AG20443 (cell line): ENCODE measurements around the gene ZDHHC5.
"Not testable (repeated sequence)": the region's sequence is repeated elsewhere in the genome, so short reads cannot be mapped to it uniquely, and the experiment has no call there.

ENCODE experiments used
- DNase-seq: peaks from one replicate; pipeline ENCODE4 v3.0.0; 2012; ENCODE audit warnings: low spot score, mixed read lengths

The ZDHHC5 gene

DNA sequence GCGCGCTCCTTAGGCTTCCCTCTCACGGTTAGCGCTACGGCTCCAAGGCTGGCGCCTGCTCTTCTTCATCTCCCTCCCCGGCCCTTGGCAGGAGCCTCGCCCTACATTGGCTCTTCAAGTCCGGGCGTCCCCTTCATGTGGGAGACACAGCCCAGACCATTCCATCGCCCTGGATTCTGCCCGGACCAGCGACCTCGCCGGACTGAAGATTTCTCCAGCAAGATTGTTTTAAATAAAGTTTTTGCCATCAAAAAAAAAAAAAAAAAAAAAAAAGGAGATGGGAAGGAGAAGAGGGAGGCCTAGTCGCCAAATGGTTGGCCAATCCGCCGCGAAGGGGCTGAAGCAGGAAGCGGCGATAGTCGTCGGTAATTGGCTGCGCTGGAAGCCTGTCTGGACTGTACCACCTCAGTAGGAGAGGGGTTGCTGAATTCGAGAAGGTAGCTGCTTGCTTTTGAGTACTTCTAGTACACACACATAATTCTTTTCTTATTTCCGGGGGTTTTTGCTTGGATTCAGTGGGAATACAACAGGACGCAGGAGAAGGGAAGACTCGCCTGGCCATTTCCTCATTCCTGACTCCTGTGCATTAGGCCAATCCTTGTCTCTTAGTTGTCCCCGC lies 688 bp upstream of the ZDHHC5 start:
- DNase-seq: peak; percentile 96

DNA sequence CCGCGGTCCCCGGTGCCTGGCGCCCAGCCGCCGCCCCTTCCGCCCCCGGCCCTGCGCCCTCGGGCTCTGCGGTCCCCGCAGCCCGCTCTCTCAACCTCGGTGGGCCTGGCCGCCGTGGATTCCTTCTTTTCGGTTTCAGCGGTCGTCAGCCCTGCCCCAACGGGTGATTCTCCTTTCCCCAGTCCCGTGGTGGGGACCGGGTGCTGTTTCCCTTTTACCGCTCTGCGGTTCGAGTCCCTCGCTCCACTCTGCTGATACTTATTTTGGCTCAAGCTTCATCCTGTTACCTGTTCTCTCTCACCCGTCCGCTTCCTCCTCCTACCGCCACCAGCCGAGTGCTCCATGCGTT lies 494 bp downstream of the ZDHHC5 start:
- DNase-seq: peak; percentile 51

DNA sequence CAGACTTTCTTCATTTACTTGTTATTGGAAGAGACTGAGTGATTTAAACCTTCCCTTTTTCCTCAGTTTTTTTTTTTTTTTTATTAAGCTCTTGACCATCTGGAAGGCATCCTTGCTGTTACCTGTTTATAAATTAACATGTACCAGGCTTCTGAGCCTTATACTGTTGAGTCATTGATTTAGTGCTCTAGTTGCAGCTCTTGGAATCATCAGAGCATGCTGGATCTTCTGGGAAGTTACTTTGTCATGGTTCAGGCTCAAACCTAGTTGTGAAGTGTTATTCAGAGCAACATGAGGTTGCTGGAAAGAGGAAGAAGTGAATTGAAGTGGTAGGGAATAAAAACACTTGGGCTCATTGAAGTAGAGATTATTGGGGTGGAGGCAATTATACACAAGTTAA lies 6.3 kb downstream of the ZDHHC5 start:
- no peak for DNase-seq

DNA sequence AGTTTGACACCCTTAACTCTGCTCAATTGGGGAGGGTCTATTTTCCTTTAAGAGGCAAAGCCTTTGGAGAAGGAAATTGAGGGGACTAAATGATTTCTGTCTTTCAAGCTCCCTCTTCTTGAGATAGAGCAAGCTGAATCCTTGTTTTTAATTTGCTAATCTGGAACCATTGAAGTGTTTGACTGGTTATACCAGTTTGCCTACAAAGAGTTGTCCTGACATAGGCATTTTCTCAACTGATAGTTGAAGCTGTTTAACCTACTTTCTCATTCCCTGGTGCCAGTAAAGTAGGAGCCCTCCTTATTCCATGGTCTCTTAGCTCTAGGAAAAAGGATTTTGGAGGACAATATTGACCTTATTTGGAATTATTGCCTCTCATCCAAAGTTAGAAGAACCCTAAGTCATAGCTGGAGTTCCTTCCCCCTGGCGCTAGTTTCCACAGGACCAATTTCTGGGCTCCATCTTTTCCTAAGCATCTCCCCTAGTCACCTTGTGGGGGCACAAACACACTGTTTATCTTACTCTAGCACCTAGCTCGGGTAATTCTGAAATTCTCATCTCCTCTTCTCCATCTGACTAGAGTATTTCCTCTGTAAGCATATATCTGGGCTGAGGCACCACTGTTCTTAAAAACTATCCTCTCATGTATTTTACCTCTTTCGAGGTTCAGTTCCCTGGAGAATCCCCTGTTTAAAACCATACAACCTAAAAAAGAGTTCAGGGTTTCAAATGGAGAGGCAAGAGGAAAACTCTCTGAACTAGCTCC lies 7.4 kb downstream of the ZDHHC5 start:
- DNase-seq: no peak

DNA sequence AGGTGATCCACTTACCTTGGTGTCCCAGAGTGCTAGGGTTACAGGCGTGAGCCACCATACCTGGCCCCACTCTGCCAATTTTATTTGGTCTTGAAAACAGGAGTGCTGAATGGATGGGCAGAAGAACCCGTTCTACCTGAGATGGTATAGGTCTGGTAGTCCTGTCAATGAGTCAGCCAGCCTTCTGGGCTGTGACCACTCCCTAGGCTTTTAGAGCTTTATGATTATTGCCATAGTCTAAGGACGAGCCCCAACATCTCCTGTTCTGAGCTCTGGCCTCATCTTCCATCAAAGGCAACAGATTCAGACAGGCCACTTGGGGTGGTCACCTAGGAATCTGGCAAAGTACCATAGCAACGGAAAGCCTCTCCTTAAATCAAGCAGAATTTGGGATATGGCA lies 11.5 kb downstream of the ZDHHC5 start:
- no peak for DNase-seq

DNA sequence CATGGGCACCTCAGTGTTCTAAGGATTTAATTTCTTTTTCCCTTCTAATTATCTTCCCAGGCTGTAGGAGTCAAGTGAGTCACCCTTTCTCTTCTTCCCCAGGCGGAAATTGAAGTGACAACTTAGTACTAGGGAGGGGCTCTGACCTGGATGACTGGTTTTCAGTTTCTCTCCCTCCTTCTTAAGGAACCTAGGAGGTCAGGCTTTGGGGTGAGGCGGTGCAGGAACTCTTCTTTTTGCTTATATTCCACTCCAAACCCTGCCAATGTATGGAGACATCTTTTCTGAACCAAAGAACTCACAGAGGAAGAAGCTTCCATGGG lies 12.6 kb downstream of the ZDHHC5 start:
- peak; percentile 45 for DNase-seq

DNA sequence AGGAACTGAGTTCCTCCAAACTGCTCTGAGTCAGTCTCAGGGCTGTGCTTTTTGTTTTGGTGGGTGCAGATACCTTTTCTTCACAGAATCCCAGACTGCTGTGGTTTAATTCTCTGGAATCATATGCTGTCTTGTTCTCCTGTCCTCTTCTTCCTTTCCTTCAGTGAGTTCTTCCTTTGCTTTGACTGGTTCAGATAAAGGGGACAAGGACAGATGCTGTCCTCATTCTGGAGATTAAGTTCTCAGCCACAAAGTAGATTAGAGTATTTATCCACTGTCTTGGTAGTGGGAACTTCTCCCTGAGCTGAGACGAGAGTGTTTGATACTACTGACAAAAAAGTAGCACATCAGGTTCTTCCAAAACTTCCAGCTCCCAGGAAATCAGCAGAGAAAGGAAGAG lies 13.3 kb downstream of the ZDHHC5 start:
- no peak for DNase-seq

DNA sequence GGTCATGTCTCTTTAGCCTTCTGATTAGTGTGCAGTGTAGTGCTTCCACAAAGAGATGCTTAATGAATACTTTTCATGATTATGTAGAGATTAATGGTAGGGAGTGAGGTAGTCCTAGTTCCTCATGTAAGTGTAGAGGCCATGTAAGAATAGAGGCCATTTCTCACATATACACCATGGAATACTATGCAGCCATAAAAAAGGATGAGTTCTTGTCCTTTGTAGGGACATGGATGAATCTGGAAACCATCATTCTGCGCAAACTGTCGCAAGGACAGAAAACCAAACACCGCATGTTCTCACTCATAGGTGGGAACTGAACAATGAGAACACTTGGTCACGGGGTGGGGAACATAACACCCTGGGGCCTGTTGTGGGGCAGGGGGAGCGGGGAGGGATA lies 22.6 kb downstream of the ZDHHC5 start:
- not testable (repeated sequence) for DNase-seq

DNA sequence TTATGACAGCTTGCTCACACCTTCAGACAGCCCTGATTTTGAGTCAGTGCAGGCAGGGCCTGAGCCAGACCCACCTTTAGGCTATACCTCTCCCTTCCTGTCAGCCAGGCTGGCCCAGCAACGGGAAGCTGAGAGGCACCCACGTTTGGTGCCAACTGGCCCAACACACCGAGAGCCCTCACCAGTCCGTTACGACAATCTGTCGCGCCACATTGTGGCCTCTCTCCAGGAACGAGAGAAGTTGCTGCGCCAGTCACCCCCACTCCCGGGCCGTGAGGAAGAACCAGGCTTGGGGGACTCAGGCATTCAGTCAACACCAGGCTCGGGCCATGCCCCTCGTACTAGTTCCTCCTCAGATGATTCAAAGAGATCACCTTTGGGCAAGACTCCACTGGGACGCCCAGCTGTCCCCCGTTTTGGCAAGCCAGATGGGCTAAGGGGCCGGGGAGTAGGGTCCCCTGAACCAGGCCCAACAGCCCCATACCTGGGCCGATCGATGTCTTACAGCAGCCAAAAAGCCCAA lies 31.0 kb downstream of the ZDHHC5 start:
- DNase-seq: no peak

DNA sequence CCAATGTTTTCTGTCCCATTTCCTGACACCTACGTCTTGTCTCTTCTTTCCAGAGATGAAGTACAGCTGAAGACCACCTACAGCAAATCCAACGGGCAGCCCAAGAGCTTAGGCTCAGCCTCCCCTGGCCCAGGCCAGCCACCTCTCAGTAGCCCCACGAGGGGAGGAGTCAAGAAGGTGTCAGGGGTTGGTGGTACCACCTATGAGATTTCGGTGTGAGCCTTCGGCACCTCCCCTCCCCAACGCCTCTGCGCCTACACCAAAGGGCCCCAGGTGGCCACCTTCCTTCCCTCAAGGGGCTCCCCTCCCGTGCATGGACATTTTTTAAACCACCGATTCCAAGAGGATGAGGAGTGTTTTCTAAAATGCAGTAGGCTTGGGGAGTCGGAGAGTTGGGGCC lies 31.9 kb downstream of the ZDHHC5 start:
- DNase-seq: no peak

DNA sequence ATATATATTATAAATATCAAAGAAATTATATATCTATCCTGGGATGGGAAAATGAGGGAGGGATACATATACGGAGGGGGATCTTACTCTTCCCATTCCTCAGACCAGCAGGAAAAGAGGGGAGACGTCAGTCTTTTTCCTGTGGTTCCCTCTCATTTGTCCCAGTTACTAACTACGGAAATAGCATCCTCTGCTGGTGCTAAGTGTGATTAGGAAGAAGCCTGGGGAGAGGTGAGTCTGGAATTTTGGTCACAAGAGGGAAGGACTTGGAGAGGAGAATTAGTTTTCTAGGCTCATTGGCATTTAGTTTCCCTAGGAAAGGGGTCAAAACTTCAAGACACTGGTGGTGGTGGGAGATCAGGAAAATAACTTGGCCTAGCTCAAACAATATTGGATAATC lies 32.5 kb downstream of the ZDHHC5 start:
- DNase-seq: no peak

DNA sequence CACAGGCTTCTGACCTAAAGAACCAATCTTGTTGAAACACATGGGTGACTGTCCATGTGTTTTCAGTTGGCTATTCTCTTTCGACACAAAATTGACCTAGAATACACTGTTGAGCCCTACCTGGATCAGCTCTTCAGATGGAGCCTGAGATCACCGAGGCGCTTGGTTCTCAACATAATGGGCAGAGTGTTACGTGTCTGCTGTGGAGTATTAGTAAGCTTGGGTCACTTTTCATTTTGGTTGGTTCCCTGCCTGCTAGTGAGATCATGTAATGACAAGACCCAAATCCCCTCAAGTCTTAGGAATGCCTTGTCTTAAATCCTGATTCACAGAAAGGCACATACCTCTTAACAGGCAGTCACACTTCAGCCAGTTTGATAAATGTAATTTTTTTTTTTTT lies 35.4 kb downstream of the ZDHHC5 start:
- DNase-seq: no peak

DNA sequence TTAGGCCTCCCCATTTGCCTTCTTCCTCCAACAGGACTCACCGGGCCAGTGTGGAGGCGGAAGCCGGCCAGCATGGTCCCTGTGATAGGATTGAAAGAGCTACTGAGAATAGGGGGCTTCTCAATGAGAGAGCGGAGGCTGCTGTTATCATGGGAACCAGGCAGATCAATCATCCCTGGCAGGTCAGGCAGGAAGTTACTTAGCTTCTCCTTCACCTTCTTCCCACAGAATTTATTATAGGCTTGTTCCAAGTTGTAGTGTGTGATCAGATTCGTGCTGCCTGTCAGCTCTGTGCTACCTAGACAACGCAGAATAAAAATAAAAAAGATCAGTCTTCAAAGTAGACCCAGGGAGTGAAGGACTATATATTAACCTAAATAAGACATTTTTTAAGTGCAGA lies 37.0 kb downstream of the ZDHHC5 start:
- DNase-seq: no peak

DNA sequence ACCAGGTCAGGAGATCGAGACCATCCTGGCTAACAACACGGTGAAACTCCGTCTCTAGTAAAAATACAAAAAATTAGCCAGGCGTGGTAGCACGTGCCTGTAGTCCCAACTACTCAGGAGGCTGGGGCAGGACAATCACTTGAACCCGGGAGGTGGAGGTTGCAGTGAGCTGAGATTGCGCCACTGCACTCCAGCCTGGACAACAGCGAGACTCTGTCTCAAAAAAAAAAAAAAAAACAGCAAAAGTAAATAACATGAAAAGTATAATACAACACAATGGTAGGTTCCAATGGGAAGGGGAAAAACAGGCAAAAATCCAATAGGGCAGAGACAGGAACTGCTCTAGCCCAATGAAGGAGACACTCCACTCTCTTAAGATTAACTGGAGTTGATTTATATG lies 37.5 kb downstream of the ZDHHC5 start:
- not testable (repeated sequence) for DNase-seq

DNA sequence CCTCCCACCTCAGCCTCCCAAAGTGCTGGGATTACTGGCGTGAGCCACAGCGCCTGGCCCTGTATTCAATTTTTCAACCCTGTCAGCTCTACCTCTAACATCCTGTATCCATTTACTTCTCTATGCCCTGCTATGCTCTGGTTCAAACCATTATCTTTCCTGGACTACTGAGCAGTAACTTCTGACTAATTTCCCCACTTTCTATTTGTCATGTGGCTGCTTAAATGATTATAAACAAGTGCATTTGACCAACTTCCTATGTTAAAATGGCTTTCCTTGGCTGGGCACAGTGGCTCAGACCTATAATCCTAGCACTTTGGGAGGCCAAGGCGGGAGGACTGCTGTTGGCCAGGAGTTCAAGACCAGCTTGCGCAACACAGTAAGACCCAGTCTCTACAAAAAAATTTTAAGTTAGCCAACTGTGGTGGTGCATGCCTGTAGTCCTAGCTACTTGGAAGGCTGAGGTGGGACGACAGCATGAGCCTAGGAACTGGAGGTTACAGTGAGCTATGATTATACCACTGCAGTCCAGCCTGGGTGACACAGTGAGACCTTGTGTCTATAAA lies 42.0 kb downstream of the ZDHHC5 start:
- DNase-seq: no peak

DNA sequence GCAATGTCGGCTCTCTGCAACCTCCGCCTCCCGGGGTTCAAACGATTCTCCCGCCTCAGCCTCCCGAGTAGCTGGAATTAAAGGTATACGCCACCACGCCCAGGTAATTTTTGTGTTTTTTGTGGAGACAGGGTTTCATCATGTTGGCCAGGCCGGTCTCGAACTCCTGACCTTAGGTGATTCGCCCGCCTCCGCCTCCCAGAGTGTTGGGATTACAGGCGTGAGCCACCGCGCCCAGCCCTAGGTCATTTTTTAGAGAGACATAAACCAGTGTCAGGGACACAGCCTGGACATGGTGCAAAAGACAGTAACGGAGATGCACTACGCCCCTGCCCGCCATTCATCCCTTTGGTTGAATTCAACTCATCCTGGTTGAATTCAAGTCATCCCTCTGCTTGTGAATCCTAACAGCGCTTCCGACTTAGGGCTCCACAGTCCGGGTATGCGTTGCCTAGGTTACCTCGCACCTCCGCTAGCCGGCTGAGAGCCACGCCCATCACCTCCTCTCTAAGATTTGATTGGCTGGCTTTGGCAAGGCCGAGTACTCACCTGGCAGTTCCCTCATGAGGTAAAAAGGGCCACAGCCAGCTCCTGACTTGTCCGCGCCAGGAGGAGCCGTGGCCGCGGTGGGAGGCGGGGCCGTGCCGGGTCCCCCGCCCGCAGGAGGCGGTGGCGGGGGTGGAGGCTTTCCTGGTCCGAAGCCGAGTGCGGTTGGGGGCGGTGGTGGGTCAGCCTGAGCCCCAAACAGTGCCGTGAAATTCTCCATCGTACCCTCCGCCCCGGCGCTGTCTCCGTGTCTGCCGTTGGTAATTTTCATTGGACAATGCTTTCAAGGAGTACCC lies 43.7 kb downstream of the ZDHHC5 start, which contains the start of gene MED19:
Gene MED19 (minus strand): TSS at position 802 of the 842 bp plus-strand sequence. CDS start 36 bp downstream, at position 766.
- DNase-seq: no peak

DNA sequence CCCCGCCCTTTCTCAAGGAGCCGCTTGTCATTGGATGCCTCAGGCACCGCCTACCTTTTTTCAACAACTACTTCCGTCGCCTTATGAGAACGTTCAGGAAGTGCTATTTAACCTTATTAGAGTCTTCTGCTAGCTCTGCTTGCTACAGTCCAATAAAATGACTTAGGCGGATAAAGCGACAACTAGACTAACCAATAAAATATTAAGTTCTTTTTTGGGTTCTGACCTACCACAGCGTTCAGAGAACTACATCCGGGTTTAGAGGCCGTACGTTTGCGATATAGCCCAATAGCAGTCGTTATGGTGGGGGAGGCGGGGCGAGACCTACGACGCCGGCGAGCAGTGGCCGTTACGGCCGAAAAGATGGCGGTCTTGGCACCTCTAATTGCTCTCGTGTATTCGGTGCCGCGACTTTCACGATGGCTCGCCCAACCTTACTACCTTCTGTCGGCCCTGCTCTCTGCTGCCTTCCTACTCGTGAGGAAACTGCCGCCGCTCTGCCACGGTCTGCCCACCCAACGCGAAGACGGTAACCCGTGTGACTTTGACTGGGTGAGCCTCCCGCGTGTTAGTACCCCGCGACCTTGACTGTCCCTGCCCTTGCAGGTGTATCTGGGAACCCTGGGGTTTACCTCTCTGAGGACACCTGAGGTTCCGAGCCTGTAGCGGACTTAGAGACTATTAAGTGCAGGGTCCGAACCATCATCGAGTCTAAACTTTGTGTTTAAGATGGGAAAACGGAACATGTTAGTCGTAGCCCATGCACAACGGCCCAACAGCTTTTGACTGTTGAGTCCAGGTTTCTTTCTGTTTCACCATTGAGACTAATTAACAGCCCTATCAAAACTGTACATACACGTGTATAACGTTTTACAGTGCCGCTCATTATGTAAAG lies 44.6 kb downstream of the ZDHHC5 start, which contains the start of gene TMX2:
Gene TMX2 (plus strand): TSS at position 338 of the 895 bp plus-strand sequence. CDS start 26 bp downstream, at position 364.
- peak; percentile 95 for DNase-seq

DNA sequence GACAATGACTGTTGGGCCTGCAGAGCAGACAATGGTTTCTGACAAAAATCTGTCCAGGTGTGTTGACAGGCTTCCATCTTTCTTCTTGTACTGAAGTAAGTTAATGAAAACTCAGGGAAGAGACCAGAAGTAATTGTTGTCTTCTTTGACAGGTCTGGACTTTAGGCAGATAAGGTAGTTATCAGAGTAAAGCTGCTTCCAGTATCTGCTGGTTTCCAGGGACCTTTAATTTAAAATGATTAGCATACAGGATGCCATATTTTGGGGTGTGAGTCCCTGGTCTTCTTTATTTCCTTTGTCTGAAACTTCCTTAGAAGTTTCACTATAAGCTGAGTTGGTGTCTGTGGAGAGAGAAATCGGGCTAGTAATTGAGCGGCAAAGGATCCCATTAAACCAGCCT lies 45.9 kb downstream of the ZDHHC5 start:
- DNase-seq: no peak

DNA sequence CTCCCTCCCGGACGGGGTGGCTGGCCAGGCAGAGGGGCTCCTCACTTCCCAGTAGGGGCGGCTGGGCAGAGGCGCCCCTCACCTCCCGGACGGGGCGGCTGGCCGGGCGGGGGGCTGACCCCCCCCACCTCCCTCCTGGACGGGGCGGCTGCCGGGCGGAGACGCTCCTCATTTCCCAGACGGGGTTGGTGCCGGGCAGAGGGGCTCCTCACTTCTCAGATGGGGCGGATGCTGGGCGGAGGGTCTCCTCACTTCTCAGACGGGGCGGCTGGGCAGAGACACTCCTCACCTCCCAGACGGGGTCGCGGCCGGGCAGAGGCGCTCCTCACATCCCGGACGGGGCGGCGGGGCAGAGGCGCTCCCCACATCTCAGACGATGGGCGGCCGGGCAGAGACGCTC lies 48.8 kb downstream of the ZDHHC5 start:
- DNase-seq: not testable (repeated sequence)

DNA sequence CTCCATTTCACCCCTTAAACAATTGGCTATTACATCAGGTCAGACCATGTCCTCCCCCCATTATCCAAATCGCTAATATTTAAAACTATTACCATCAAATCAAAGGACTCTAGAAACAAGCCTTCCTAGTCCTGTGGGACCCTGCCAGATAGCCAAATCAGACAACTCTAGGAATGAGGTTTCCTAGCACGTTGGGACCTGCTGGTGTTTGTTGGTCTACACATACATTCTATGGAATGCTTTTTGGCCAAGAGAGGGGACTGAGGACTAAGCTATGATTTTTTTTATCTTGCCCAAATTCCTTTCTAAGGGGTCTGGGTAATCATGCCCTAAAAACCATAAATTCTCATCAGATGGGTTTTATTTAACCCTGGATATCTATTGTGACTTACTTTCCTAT lies 59.3 kb downstream of the ZDHHC5 start:
- no peak for DNase-seq

DNA sequence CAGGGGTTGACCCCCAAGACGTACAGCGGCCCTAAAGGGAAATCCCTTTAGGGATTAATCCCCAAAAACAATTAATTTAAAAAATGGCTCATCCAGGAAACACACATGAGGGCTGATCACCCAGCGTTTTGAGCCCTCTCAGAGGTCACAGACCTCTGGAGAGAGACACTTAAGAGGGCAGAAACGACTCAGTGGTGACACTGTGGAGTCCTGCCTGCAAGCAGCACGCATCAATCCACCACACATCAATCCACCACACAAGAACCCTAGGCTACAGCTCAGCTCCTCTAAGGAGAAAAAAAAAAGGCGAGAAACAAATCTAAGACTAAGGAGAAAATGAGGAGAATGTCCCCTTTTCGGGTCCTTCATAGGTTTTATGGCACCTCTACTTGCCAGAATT lies 60.9 kb downstream of the ZDHHC5 start:
- DNase-seq: no peak
